ENCODE data around the gene SNAI3.

SNAI3 gene

GRCh38 chr16:88686439-88687253 is at the start of gene SNAI3:
Gene SNAI3 (minus strand): TSS chr16:88686507. CDS start chr16:88686406, 101 bp downstream.
- no peak for DNase-seq

- DNase-seq, result no peak
Observed at GRCh38 chr16:88736088-88736487, 49.8 kb upstream of the SNAI3 start.

DNA sequence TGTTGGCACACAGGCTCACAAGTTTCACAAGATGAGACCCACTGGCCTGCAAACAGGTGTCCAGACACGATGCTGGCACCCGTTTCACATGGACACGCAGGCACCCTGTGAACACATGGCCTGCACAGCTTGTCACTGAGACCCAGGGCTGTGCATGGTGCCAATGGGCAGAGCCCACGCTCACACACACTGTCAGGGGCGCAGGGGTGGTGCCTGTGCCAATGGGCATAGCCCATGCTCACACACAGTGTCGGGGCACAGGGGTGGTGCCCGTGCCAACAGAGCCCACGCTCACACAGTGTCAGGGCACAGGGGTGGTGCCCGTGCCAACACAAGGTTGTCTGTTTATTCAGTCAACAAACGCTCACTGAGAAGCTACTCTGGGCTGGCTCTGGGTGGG is 49.3 kb upstream of the SNAI3 start:
- no peak for DNase-seq

- no peak for DNase-seq
Observed at GRCh38 chr16:88735121-88735520, 48.8 kb upstream of the SNAI3 start.

- DNase-seq, result no peak
Observed at GRCh38 chr16:88734361-88734728, 48.0 kb upstream of the SNAI3 start.

DNA sequence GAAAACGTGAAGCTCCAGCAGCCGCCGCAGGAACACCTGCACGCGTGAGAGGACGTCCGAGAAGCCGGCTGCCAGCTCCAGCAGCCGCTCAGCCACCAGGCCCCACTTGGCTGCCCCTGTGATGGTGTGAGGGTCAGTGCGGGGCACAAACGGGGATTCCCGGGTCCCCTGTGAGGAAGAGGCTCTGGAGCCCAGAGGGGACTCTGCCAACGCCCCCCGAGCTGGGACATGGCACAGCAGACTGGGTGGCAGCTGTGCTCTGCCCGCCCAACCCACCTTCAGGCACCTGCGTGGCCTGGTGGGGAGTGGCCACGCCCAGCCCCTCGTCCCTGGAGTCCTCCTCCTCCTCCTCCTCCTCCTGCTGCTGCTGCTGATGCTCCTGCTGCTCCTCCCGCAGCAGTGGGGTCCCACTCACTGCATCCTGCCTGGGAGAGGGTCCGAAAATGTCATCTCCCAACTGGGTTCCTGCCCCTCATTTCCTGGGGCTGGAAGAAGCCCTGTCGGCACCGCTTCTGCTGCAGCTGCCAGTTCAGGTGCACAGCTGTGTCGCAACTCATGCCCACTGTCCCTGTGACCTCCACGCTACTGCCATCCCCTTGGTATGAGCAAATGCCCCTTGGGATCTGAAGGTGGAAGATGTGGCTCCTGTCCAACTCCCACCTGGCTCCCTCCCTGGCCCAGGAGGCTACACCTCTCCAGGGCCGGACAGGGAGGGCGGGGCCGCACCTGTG is 47.5 kb upstream of the SNAI3 start:
- no peak for DNase-seq

DNA sequence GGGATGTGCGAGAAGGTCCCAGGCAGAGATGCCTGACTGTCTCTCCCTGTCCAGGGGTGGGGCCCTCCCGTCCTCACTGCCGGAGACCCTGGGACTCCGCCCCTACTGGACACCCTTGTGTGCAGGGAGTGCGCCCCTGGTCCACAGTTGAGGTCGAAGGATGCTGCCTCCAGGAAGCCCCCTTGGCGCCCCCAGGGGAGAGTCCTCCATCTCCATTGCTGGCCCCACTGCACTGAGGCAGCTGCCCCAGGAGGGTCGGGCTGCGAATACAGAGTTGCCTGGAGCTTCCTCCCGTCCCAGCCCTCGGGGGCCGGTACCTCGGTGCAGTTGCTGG is 46.6 kb upstream of the SNAI3 start:
- no peak for DNase-seq

DNA sequence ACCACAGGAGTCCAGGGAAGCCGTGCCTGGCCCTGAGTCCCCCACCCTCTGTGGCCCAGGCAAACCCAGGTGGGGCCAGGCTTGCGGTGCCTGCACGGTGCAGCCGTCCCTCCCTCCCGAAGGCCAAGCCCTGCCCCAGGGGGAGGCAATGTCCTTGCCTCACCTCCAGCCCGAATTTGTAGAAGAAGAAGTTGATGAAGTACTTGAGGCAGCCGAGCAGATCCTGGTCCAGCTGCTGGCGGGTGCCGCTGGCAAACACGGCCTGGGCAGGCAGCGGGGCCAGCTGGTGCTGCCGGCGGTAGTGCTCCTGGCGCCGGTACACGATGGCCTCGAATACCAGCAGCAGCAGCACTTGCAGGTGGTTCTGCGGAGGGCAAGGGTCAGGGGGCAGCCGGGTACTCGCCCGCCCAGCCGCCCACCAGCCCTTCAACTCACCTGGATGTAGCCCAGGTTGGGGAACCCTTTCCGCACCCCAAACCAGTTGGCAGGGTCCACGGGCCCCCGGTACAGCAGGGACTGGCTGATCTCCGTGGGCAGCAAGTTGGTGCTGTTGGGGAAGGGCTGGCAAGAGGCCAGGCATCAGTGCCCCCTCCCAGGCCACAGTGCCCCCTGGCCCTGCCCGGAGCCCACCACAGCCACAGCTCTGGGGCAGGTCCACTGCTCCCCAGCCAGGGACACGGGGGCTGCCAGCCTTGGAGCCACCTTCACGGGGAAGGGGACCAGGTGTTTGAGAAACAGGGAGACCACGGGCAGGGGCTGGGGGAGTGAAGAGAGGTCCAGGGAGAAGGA is 46.1 kb upstream of the SNAI3 start:
- DNase-seq, result no peak

DNA sequence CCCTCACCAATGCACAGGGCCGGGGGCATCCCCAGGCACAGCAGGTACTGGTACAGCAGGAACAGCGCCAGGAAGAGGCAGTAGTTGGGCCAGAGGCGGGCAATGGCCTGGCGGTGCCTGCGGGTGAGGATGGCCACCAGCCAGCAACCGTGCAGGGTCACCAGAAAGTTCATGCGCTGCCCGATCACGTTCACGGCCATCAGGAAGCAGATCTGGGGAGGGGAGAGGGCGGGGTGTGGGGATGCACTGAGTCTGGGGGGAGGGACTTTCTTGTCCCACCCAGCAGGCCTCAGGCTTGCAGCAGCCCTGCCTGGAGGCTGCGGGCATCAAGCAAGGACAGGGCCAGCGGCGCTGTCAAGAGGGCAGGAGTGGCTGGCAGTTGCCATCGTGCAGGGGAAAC is 45.4 kb upstream of the SNAI3 start:
- no peak for DNase-seq

DNA sequence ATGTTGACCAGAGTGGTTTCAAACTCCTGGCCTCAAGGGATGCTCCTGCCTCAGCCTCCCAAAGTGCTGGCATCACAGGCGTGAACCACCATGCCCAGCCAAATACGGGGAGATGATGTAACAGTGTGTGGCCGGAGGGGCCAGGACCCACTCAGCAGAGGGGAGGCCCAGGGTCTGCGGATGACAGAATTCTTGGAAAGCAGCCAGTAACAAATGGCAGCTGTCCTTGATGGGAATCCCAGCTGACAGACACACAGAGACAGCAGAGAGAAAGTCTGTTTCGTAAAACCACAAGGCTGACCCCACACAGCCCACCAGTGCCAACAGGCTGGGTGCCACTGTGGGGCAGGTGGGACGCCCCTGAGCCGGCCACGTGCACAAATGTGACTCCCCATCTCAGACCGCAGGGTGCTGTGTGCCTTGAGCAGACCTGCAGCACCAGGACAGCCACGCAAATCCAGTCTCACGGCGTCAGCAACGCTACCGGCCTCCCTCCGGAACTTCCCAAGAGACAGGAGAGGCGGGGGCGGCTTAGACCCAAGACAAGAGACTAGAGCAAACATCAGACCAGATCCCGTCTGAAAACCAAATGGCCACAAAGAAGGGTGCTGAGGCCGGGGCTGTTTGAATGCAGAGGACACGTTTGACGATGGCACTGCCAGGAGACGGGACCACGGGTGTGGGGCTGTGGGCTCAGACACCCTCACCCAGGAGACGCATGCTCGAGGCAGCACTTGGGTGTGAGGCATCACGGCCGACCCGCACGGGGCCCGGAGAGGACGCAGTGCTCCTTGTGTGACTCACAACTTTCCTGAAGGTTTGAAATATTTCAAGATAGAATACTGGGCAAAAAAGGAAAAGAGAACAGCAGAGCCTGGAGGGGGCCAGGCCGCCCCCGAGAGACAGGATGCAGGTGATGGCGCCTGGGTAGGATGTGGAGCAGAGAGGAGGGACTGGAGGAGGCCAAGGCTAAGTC is 44.6 kb upstream of the SNAI3 start:
- no peak for DNase-seq

DNA sequence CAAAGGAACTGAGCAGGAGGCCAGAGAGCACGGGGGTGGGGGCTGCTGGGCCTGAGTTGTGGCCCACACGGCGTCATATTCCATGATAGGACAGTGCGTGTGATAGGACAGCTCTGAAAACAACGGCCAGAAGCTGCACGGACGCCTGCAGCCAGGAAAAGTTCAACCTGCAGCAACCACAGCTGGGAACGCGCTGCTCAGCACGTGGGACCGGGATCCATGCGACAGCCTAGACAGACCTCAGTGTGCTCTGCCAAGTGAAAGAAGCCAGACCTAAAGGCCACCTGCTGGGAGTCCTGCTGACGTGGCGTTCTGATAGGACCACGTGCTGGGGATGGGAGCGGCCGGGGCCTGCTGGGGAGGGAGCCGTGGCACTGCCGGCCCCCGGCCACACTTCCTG is 41.6 kb upstream of the SNAI3 start:
- DNase-seq, result no peak

- DNase-seq, result no peak
Observed at GRCh38 chr16:88726981-88727380, 40.7 kb upstream of the SNAI3 start.

DNA sequence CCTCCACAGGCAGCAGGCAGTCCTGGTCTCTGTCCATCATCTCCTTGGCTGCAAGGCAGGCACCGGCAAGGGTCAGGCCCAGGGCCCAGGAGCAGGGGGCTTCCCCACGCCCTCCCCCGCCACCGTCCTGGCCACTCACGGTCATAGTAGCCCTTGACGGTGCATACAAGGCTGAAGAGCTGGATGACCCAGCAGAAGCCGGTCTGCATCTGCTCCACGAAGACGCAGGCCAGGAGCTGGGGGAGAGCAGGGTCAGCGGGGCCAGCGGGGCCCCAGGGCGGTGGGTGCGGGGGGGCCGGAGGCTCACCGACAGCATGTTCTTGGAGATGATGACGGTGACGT is 40.1 kb upstream of the SNAI3 start:
- DNase-seq, result no peak

DNA sequence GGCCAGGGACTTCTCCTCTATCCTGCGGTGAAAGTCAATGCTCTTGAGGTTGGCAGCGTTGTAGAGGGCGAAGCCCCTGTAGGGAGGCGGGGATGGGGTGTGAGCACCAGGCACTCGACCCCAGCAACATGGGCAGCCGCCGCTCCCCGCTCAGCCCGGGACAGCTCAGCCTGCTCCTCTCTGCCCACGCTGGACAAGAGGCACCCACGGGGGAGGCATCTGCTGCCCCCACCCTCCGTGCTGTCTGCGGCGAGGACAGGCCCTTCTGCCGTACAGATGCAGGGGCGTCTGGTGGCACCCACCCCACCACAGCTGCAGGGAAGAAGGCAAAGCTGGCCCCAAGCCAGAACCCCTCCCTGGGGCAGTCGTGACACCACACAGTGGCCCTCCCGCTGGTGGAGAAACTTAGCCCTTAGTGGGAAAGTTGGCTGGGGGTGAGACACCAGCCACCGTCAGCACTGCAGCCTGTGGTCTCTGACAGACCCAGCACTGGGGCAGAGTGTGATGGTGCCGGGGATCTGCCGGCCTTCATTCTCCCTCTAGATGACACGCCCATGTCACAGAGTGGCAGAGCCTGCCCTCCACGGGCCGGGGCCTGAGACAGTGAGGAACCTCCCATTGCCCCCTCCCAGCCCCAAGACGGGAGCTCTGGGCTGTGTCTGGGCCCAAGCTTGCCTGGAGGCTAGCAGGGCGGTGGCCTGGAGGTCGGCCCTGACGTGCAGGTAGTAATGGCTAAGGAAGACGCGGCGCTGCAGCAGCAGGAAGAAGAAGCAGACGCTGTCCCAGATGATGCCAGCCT is 39.5 kb upstream of the SNAI3 start:
- DNase-seq, result no peak

- DNase-seq, result no peak
Observed at GRCh38 chr16:88724855-88725555, 38.7 kb upstream of the SNAI3 start.

DNA sequence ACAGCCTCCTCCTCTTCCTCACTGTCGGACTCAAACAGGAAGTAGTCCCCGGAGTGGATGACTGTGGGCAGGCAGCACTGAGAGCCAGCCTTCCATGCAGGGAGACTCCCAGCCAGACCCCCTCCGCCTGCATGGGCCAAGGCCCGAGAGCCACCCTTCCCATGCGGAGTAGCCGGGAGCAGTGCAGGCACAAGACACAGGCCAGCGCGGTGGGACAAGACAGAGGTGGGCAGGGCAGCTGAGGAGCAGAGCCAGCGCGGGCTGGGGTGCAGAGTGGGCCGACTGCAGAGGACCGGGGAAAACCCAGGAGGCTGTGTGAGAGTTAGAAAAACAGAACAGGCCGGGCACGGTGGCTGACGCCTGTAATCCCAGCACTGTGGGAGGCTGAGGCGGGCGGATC is 37.6 kb upstream of the SNAI3 start:
- no peak for DNase-seq

DNA sequence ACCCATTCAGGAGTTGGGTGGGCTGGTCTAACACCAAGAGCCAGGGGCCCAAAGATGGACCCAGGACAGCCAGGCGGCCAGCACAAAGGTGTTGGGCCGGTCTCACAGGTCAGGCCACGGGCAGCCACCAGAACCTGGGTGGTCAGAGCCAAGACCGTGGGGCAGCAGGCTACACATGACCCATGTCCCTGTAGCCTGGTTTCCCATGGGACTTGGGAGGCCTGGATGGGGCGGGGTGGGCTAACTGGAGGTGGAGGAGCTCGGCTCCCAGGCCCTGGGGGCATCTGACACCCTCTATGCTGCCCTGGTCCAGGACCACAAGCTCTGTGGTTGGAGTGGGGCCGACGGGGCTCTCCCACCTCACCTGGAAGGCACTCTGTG is 37.2 kb upstream of the SNAI3 start:
- no peak for DNase-seq

DNA sequence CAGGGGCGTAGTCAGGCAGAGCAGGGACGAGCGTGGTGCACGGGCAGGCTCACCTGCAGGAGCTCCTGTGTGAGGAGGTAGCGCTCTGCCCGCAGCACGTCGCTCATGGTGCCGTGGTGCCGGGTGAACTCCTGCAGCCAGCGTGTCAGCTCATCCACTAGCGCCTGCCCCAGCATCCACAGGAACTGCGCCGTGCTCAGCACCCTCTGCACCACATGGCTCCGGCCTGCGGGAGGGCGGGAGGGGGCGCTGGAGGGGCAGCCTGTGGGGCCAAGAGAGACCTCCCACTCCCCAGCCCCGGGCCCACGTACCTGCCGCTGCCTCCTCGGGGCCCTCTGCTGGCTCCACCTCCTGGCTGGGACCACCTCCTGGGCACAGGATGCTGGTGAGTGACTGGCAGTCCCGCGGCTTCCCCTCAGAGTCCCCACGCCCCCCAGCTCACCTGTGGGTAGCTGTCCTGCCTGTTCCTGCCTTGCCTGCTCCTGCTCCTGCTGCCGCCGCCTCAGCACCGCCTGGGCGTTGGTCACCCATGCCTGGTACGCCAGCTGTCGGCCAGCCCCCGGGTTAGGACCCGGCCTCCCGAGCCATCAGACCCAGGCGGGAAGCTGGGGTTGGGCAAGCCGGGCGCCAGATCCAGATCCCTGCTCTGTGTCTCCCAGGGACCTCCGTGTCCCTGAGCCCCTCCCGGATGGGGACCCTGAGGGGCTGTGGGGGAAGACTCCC is 36.6 kb upstream of the SNAI3 start:
- DNase-seq, result no peak

GRCh38 chr16:88721815-88722755 is 35.8 kb upstream of the SNAI3 start:
- no peak for DNase-seq

Measured in GOT3 (cell line).